ENCODE results near the gene TGFBRAP1. TPM values are rescaled to one million over a fixed set of nuclear protein-coding genes. Genes with fewer than 3 reads are reported as not detected.

TGFBRAP1 gene
- total and polyA plus RNA-seq, 9 of the 15 experiments (the other 6 are each of a cell fraction or from before 2014, with no cell fraction given): 3.7 to 18.0 (median 11.0) TPM

DNA sequence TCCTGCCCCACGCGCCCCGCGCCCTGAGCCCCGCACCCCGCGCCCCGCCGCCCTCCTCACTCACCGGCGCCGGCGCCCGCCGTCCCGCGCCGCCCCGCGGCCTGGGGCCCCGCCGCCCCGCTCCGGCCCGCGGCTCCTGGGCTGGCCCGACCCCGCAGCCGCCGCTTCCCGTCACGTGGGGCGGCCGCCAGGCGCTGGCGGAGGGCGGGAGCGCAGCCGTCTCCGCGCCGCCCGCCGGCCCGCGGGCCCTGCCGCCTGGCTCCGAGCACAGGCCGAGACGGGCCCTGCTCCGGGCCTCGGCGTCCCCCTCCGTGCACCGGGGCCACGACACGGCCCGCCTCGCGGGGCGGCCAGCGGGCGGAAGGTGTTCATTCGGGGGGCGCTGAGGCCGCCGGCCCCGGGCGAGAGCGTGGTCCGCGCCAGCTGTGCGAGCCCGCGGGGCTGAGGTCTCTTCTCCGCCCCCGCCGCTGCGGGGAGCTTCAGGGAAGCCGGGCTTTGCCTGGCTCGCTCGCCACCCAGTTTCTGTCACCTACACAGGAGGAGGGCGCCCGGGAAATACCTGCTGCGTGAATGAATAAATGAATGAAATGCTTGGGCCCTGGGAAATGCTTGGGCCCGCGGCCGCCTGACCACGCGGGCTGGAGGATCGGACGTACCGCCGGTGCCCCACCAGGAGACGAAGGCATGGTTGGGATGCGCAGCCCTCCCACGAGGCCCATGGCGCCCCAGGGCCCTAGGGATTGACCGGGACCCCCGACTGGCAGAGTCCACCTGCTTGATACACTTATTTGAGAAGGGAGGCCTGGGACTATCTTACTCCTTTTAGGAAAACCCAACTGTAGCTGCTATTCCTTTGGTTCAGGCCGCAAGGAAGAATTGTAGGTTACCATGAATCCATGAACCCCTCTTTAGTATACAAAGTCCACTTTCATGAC is at the start of gene TGFBRAP1 (continued):
- TF ChIP-seq, protein P1, sequence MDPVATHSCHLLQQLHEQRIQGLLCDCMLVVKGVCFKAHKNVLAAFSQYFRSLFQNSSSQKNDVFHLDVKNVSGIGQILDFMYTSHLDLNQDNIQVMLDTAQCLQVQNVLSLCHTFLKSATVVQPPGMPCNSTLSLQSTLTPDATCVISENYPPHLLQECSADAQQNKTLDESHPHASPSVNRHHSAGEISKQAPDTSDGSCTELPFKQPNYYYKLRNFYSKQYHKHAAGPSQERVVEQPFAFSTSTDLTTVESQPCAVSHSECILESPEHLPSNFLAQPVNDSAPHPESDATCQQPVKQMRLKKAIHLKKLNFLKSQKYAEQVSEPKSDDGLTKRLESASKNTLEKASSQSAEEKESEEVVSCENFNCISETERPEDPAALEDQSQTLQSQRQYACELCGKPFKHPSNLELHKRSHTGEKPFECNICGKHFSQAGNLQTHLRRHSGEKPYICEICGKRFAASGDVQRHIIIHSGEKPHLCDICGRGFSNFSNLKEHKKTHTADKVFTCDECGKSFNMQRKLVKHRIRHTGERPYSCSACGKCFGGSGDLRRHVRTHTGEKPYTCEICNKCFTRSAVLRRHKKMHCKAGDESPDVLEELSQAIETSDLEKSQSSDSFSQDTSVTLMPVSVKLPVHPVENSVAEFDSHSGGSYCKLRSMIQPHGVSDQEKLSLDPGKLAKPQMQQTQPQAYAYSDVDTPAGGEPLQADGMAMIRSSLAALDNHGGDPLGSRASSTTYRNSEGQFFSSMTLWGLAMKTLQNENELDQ (CRISPR knock-in tag; IDR thresholded peaks at IDR 0.05; ENCODE audit: borderline replicate concordance): 0 out of 2 replicates have a peak, but pooled peaks have one; percentile 45
- TF ChIP-seq KAT7 (CRISPR knock-in tag; IDR thresholded peaks at IDR 0.05; ENCODE audit: borderline replicate concordance): peak; percentile 64; the same call in 1 of the 2 replicates
- no peak for TF ChIP-seq NR2F6 (CRISPR knock-in tag; IDR thresholded peaks at IDR 0.05)
- peak; percentile 82 for TF ChIP-seq FOXP1 (CRISPR knock-in tag; IDR thresholded peaks at IDR 0.05)
- TF ChIP-seq CXXC5 (CRISPR knock-in tag; IDR thresholded peaks at IDR 0.05): peak; percentile 85
- peak; percentile 79 for TF ChIP-seq ELF1 (tag; IDR thresholded peaks at IDR 0.05)
- TF ChIP-seq RBBP5 (IDR thresholded peaks at IDR 0.05; ENCODE audit: borderline replicate concordance, insufficient read depth, low read length, poor library complexity, severe bottlenecking): peak; percentile 85
- TF ChIP-seq, protein P2, sequence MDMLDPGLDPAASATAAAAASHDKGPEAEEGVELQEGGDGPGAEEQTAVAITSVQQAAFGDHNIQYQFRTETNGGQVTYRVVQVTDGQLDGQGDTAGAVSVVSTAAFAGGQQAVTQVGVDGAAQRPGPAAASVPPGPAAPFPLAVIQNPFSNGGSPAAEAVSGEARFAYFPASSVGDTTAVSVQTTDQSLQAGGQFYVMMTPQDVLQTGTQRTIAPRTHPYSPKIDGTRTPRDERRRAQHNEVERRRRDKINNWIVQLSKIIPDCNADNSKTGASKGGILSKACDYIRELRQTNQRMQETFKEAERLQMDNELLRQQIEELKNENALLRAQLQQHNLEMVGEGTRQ (CRISPR knock-in tag; IDR thresholded peaks at IDR 0.05): peak; percentile 79
- TF ChIP-seq, protein P3, sequence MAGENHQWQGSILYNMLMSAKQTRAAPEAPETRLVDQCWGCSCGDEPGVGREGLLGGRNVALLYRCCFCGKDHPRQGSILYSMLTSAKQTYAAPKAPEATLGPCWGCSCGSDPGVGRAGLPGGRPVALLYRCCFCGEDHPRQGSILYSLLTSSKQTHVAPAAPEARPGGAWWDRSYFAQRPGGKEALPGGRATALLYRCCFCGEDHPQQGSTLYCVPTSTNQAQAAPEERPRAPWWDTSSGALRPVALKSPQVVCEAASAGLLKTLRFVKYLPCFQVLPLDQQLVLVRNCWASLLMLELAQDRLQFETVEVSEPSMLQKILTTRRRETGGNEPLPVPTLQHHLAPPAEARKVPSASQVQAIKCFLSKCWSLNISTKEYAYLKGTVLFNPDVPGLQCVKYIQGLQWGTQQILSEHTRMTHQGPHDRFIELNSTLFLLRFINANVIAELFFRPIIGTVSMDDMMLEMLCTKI (IDR thresholded peaks at IDR 0.05; ENCODE audit: partially characterized antibody): no peak
- TF ChIP-seq ETV6 (IDR thresholded peaks at IDR 0.05; ENCODE audit: borderline replicate concordance in 1 of 2, low read depth in 2 of 2, low read length in 1 of 2): no peak
- 0 out of 2 replicates have a peak, but pooled peaks have one; percentile 51 for TF ChIP-seq ETV6 (CRISPR knock-in tag; IDR thresholded peaks at IDR 0.05; ENCODE audit: borderline replicate concordance)
- TF ChIP-seq, protein P4, sequence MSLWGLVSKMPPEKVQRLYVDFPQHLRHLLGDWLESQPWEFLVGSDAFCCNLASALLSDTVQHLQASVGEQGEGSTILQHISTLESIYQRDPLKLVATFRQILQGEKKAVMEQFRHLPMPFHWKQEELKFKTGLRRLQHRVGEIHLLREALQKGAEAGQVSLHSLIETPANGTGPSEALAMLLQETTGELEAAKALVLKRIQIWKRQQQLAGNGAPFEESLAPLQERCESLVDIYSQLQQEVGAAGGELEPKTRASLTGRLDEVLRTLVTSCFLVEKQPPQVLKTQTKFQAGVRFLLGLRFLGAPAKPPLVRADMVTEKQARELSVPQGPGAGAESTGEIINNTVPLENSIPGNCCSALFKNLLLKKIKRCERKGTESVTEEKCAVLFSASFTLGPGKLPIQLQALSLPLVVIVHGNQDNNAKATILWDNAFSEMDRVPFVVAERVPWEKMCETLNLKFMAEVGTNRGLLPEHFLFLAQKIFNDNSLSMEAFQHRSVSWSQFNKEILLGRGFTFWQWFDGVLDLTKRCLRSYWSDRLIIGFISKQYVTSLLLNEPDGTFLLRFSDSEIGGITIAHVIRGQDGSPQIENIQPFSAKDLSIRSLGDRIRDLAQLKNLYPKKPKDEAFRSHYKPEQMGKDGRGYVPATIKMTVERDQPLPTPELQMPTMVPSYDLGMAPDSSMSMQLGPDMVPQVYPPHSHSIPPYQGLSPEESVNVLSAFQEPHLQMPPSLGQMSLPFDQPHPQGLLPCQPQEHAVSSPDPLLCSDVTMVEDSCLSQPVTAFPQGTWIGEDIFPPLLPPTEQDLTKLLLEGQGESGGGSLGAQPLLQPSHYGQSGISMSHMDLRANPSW (CRISPR knock-in tag; IDR thresholded peaks at IDR 0.05): 0 out of 2 replicates have a peak, but pooled peaks have one; percentile 48
- peak; percentile 28 to 76; a peak in 1 of 4 replicates for TF ChIP-seq TEAD1 (CRISPR knock-in tag; IDR thresholded peaks at IDR 0.05)
- peak; percentile 30 for TF ChIP-seq SAP30 (IDR thresholded peaks at IDR 0.05; ENCODE audit: borderline replicate concordance, insufficient read depth, low read depth, low read length, poor library complexity, severe bottlenecking)
- peak; percentile 93 for TF ChIP-seq POLR2G (IDR thresholded peaks at IDR 0.05; ENCODE audit: low read depth, low read length)
